ENCODE measurements around the gene COL15A1. TPM values are rescaled to one million over a fixed set of nuclear protein-coding genes. Genes with fewer than 3 reads are reported as not detected.

COL15A1 gene
- total RNA-seq, 1 experiment from 2014 or later: not detected

DNA sequence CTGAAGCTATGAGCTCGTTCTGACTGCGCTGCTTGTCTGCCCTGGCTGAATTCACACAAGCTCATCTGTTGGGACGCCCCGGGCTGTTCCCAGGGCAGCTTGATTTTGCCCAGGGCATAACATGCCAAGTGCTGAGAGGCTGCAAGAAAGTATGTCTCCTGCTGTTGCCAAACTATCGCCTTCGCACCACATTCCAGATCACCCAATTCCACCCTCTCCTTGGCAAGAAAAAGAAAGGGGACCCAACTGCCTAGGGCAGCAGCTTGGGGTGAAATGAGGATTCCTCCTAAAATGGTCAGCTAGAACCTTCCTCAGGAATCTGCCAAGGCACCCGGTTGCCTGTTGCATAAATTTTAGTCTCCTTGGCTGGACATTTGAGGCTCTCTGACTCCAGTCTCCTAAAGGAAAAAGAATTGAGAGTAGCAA is 21.2 kb downstream of the COL15A1 start:
- Histone ChIP-seq H3K23me2 (ENCODE audit: insufficient read length, low read depth, low read length, poor library complexity, severe bottlenecking) (no peaks in the 10 kb centered on the region), H3K4me2 (ENCODE audit: insufficient read depth, insufficient read length, low read length) (no peak overlapping the region), H2BK120ac (ENCODE audit: low read depth, low read length, poor library complexity, severe bottlenecking) (no peak overlapping the region), H4K20me1 (ENCODE audit: control insufficient read depth, insufficient read depth, insufficient read length) (no peaks in the 10 kb centered on the region), H3K18ac (ENCODE audit: insufficient read length, low read depth, low read length) (no peak overlapping the region), H3K27me3 (ENCODE audit: insufficient read depth, low read length) (no peaks in the 10 kb centered on the region), H4K5ac (ENCODE audit: insufficient read length, low read depth, low read length) (no peak overlapping the region), H3K79me2 (ENCODE audit: insufficient read depth, low read length) (no peaks in the 10 kb centered on the region), H4K91ac (ENCODE audit: insufficient read length, low read depth, low read length) (no peak overlapping the region), H2BK5ac (ENCODE audit: insufficient read length, low read length) (no peak overlapping the region), H2BK12ac (ENCODE audit: insufficient read length, low read depth, low read length) (no peak overlapping the region), H3K27ac (ENCODE audit: insufficient read length, low read depth, low read length) (no peak overlapping the region), H3K14ac (ENCODE audit: insufficient read depth, low read length) (no peak overlapping the region), H3K9ac (ENCODE audit: extremely low read depth, insufficient read length, low read length) (no peak overlapping the region), H2AFZ (ENCODE audit: low read length) (no peak overlapping the region), H3K79me1 (ENCODE audit: insufficient read depth, low read depth, low read length, poor library complexity, severe bottlenecking) (no peaks in the 10 kb centered on the region), H3K56ac (ENCODE audit: insufficient read length, low read depth, low read length) (no peak overlapping the region), H3K4ac (ENCODE audit: low read depth, low read length) (no peak overlapping the region), H4K8ac (replicated peaks; ENCODE audit: insufficient read length, low read depth, low read length) (no peak overlapping the region), H3K23ac (ENCODE audit: insufficient read length, low read depth, low read length) (no peak overlapping the region), H2AK5ac (ENCODE audit: insufficient read length, low read length) (no peak overlapping the region), H3T11ph (ENCODE audit: low read length) (no peak overlapping the region), H2BK20ac (ENCODE audit: low read depth, low read length, poor library complexity, severe bottlenecking) (no peak overlapping the region), H3K9me3 (ENCODE audit: control insufficient read depth, low read depth, low read length) (no peaks in the 10 kb centered on the region), H3K4me1 (ENCODE audit: insufficient read depth, low read length) (peaks cover 2% of the 10 kb centered on the region; the same call in 1 of the 2 replicates), H2BK15ac (ENCODE audit: low read depth, low read length) (no peak overlapping the region)
- TF ChIP-seq, protein P1, sequence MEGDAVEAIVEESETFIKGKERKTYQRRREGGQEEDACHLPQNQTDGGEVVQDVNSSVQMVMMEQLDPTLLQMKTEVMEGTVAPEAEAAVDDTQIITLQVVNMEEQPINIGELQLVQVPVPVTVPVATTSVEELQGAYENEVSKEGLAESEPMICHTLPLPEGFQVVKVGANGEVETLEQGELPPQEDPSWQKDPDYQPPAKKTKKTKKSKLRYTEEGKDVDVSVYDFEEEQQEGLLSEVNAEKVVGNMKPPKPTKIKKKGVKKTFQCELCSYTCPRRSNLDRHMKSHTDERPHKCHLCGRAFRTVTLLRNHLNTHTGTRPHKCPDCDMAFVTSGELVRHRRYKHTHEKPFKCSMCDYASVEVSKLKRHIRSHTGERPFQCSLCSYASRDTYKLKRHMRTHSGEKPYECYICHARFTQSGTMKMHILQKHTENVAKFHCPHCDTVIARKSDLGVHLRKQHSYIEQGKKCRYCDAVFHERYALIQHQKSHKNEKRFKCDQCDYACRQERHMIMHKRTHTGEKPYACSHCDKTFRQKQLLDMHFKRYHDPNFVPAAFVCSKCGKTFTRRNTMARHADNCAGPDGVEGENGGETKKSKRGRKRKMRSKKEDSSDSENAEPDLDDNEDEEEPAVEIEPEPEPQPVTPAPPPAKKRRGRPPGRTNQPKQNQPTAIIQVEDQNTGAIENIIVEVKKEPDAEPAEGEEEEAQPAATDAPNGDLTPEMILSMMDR (conservative IDR thresholded peaks at IDR 0.05): no peak
- Mint-ChIP-seq H3K4me1 (peaks cover 21 to 23% of the 10 kb centered on the region in 2 experiments), H3K27me3 (ENCODE audit: low read depth) (peaks cover 5% of the 10 kb centered on the region), H3K9me3 (no peaks in the 10 kb centered on the region), H3K4me3 (no peak overlapping the region), H3K27ac (no peak overlapping the region), H3K36me3 (ENCODE audit: insufficient read depth in 1 of 3, low read depth in 3 of 3) (no peaks in the 10 kb centered on the region; a peak in 1 of 7 replicates)
- WGBS (ENCODE audit: extremely low coverage, insufficient read length, low lambda C conversion rate): no CpG with 5 or more reads among the region's 7 CpGs
- DNase-seq: no peak
